ENCODE data around the gene IL4I1. TPM values are rescaled to one million over a fixed set of nuclear protein-coding genes. Genes with fewer than 3 reads are reported as not detected.

IL4I1 gene
- total RNA-seq, 6 donors from 2014 or later = 0.44 to 7.3 (median 2.1) TPM

DNA sequence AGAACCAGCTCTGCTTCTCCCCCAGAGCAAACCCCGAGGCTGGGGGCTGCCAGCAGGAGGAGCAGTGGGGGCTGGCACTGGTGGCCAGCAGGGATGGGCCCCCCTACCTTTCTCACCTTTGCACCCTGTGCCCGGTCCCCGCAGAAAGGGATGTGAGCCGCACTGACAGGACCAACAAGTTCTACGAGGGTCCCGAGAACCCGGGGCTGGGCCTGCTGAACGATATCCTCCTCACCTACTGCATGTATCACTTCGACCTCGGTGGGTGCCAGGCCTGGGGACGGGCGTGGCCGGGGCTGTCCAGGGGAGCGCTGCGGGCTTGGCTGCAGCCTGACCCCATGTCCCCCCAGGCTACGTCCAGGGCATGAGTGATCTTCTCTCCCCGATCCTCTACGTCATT is 12.6 kb downstream of the IL4I1 start:
- TF ChIP-seq POLR2A (IDR thresholded peaks at IDR 0.05) (no peak), EP300 (IDR thresholded peaks at IDR 0.05) (no peak), POLR2AphosphoS5 (IDR thresholded peaks at IDR 0.05) (no peak)
- TF ChIP-seq, protein P1, sequence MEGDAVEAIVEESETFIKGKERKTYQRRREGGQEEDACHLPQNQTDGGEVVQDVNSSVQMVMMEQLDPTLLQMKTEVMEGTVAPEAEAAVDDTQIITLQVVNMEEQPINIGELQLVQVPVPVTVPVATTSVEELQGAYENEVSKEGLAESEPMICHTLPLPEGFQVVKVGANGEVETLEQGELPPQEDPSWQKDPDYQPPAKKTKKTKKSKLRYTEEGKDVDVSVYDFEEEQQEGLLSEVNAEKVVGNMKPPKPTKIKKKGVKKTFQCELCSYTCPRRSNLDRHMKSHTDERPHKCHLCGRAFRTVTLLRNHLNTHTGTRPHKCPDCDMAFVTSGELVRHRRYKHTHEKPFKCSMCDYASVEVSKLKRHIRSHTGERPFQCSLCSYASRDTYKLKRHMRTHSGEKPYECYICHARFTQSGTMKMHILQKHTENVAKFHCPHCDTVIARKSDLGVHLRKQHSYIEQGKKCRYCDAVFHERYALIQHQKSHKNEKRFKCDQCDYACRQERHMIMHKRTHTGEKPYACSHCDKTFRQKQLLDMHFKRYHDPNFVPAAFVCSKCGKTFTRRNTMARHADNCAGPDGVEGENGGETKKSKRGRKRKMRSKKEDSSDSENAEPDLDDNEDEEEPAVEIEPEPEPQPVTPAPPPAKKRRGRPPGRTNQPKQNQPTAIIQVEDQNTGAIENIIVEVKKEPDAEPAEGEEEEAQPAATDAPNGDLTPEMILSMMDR (IDR thresholded peaks at IDR 0.05) = no peak
- Histone ChIP-seq H3K27ac (no peak overlapping the region), H3K27me3 (no peaks in the 10 kb centered on the region), H3K4me1 (peaks cover 0 to 3% (median 0%) of the 10 kb centered on the region in 4 donors), H3K36me3 (peaks cover 51 to 75% (median 68%) of the 10 kb centered on the region in 4 donors), H3K9me3 (no peaks in the 10 kb centered on the region), H3K4me3 (no peak overlapping the region)
- DNase-seq (peak in 1 of 2 donors; percentile 54), ATAC-seq (ENCODE audit: low FRiP score in 2 of 2) (no peak)
- WGBS, 2 donors = 97 to 98% methylated on average over 13 to 18 of the region's 18 CpGs

DNA sequence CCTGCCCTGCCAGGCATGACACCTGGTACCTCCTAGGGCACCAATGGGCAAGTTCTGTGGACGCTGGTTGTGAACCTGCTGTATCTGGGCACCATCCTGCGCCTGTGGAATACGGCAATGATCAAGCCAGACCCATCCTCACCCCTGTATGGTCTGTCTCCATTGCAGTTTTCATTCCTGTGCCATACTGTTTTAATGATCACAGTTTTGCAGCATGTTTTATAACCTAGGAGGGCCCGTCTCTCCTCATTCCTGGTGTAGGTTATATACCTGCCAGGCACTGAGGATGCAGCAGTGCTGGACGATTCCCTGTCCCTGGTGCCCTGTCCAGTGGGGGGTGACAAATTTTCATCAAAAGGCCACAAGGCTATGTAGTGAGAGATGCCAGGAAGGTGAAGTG is 13.6 kb downstream of the IL4I1 start:
- H3K27ac ChIP-seq = no peak overlapping the region
- WGBS, 2 donors = 92 to 99% methylated on average over 5 of the region's 5 CpGs
- H3K27me3 ChIP-seq = no peaks in the 10 kb centered on the region
- ATAC-seq (ENCODE audit: low FRiP score in 2 of 2) = no peak
- TF ChIP-seq POLR2A (IDR thresholded peaks at IDR 0.05) = no peak
- no peak for TF ChIP-seq POLR2AphosphoS5 (IDR thresholded peaks at IDR 0.05)
- TF ChIP-seq EP300 (IDR thresholded peaks at IDR 0.05) = no peak
- TF ChIP-seq, protein P1 (IDR thresholded peaks at IDR 0.05) = no peak
- peaks cover 51 to 71% (median 65%) of the 10 kb centered on the region in 4 donors for H3K36me3 ChIP-seq
- H3K9me3 ChIP-seq = no peaks in the 10 kb centered on the region
- H3K4me1 ChIP-seq = peaks cover 6 to 13% (median 10%) of the 10 kb centered on the region in 4 donors
- no peak for DNase-seq
- H3K4me3 ChIP-seq = no peak overlapping the region

DNA sequence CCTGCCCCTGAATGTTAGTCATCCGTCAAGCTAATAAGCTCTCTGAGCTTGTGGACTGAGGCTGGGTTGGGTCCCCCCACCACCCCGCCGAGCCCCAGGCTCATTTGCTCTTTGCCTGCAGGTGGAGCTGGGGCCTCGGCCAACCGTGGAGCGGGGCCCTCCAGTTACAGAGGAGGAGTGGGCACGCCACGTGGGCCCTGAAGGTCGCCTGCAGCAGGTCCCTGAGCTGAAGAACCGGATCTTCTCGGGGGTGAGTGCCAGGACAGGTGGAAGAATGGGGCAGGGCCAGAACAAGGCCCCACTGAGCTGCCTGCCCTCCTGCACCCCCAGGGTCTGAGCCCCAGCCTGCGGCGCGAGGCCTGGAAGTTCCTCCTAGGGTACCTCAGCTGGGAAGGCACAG is 14.0 kb downstream of the IL4I1 start:
- H3K4me3 ChIP-seq = no peak overlapping the region
- no peaks in the 10 kb centered on the region for H3K27me3 ChIP-seq
- peaks cover 51 to 71% (median 64%) of the 10 kb centered on the region in 4 donors for H3K36me3 ChIP-seq
- H3K9me3 ChIP-seq = no peaks in the 10 kb centered on the region
- no peak for ATAC-seq (ENCODE audit: low FRiP score in 2 of 2)
- H3K4me1 ChIP-seq = peaks cover 7 to 13% (median 11%) of the 10 kb centered on the region in 4 donors
- TF ChIP-seq POLR2AphosphoS5 (IDR thresholded peaks at IDR 0.05) = no peak
- TF ChIP-seq EP300 (IDR thresholded peaks at IDR 0.05) = no peak
- no peak for TF ChIP-seq POLR2A (IDR thresholded peaks at IDR 0.05)
- TF ChIP-seq, protein P1 (IDR thresholded peaks at IDR 0.05) = no peak
- H3K27ac ChIP-seq = no peak overlapping the region
- peak in 1 of 2 donors; percentile 72 for DNase-seq
- 98 to 99% methylated on average over 14 of the region's 14 CpGs for WGBS, 2 donors

DNA sequence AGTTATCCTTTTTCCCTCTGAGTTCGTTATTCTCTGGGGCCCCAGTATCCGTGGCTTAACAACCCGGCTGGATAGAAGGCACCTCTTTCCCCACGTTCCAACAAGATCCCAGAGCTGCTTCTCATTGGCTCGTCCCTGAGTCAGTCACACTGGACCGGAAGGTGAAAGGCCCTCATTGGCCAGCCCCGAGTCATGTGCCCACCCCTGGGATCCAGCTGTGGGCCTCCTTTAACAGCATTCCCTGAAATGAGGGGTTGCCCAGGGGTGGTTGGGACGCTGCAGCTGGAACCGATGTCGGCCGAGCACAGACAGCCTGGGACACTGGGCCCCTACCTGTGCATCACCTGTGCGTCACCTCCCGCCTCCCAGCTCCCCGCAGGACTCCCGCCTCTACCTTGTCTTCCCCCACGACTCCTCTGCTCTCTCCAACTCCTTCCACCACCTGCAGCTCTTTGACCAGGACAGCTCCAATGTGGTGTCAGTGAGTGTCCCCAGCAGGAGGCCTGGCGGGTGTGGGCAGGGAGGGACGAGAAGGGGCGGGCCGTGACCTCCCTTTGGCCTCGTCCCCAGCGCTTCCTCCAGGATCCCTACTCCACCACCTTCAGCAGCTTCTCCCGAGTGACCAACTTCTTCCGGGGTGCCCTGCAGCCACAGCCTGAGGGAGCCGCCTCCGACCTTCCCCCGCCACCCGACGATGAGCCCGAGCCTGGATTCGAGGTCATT is 14.9 kb downstream of the IL4I1 start:
- TF ChIP-seq POLR2AphosphoS5 (IDR thresholded peaks at IDR 0.05) (no peak), EP300 (IDR thresholded peaks at IDR 0.05) (no peak), POLR2A (IDR thresholded peaks at IDR 0.05) (no peak)
- TF ChIP-seq, protein P1 (IDR thresholded peaks at IDR 0.05) = no peak
- H3K27me3 ChIP-seq = no peaks in the 10 kb centered on the region
- no peak overlapping the region for H3K27ac ChIP-seq
- ATAC-seq (ENCODE audit: low FRiP score in 2 of 2) = no peak
- H3K4me3 ChIP-seq = no peak overlapping the region
- H3K4me1 ChIP-seq = peaks cover 7 to 13% (median 11%) of the 10 kb centered on the region in 4 donors
- DNase-seq = peak in 1 of 2 donors; percentile 50
- WGBS, 2 donors = 87 to 94% methylated on average over 30 to 31 of the region's 31 CpGs
- H3K9me3 ChIP-seq = no peaks in the 10 kb centered on the region
- H3K36me3 ChIP-seq = peaks cover 51 to 71% (median 63%) of the 10 kb centered on the region in 4 donors
